Endothelial cell (in vitro differentiated cells): Measurements from ENCODE around the gene APOL4. TPM values are rescaled to one million over a fixed set of nuclear protein-coding genes. Genes with fewer than 3 reads are reported as not detected.
"Not testable (repeated sequence)": the region's sequence is repeated elsewhere in the genome, so short reads cannot be mapped to it uniquely, and the experiment has no call there.

Experiments
- DNase-seq: peaks from one replicate; pipeline ENCODE4 v3.0.0; 2021; ENCODE audit warnings: low spot score
- H3K27ac Mint-ChIP-seq: one replicate; pipeline ENCODE4 v1.8.0; 2021; ENCODE audit warnings: mixed read lengths, inconsistent platforms; ENCODE audit not compliant: unreplicated experiment
- H3K27me3 Mint-ChIP-seq: one replicate; pipeline ENCODE4 v1.8.0; 2021; ENCODE audit warnings: mild to moderate bottlenecking, moderate library complexity, mixed read lengths, inconsistent platforms; ENCODE audit not compliant: unreplicated experiment
- H3K36me3 Mint-ChIP-seq: one replicate; pipeline ENCODE4 v1.8.0; 2021; ENCODE audit warnings: mild to moderate bottlenecking, low read depth, mixed read lengths, inconsistent platforms; ENCODE audit not compliant: unreplicated experiment
- H3K4me1 Mint-ChIP-seq: one replicate; pipeline ENCODE4 v1.8.0; 2021; ENCODE audit warnings: mild to moderate bottlenecking, mixed read lengths, inconsistent platforms; ENCODE audit not compliant: unreplicated experiment
- H3K4me3 Mint-ChIP-seq: one replicate; pipeline ENCODE4 v1.8.0; 2021; ENCODE audit warnings: mild to moderate bottlenecking, mixed read lengths, inconsistent platforms; ENCODE audit not compliant: unreplicated experiment
- H3K9me3 Mint-ChIP-seq: one replicate; pipeline ENCODE4 v1.8.0; 2021; ENCODE audit warnings: mixed read lengths, inconsistent platforms; ENCODE audit not compliant: unreplicated experiment
- CTCF ChIP-seq: fragments of 200-600 bp; sonication (generic); IDR thresholded peaks from one replicate; pipeline ENCODE4 v1.5.0; 2021; ENCODE audit warnings: antibody characterized with exemption; ENCODE audit not compliant: unreplicated experiment
- total RNA-seq: library from RNA; stranded (reverse); fragmentation: NEBNext Ultra II Directional; extraction: Animal tissue kit (Norgen Biotek cat#: 25700); gene quantifications from one replicate; pipeline ENCODE4 v1.2.1, GENCODE V29; 2021; ENCODE audit not compliant: unreplicated experiment

The APOL4 gene
- total RNA-seq, 1 donor from 2014 or later = 4.4 TPM

- peaks cover 62% of the 10 kb centered on the region for H3K36me3 Mint-ChIP-seq
- not testable (repeated sequence) for H3K27ac Mint-ChIP-seq, H3K27me3 Mint-ChIP-seq, DNase-seq, H3K4me3 Mint-ChIP-seq, H3K9me3 Mint-ChIP-seq
- H3K4me1 Mint-ChIP-seq = peaks cover 21% of the 10 kb centered on the region
- TF ChIP-seq CTCF = peak; percentile 17
These were observed 29.4 kb upstream of the APOL4 start for GRCh38 chr22:36231051-36231450.

GRCh38 chr22:36229649-36230048, 28.0 kb upstream of the APOL4 start:
- peaks cover 54% of the 10 kb centered on the region for H3K36me3 Mint-ChIP-seq
- not testable (repeated sequence) for H3K9me3 Mint-ChIP-seq, H3K4me3 Mint-ChIP-seq, H3K27me3 Mint-ChIP-seq, DNase-seq, H3K27ac Mint-ChIP-seq
- peaks cover 15% of the 10 kb centered on the region for H3K4me1 Mint-ChIP-seq

- Mint-ChIP-seq H3K4me3 (no peak overlapping the region), H3K4me1 (peaks cover 9% of the 10 kb centered on the region), H3K9me3 (no peaks in the 10 kb centered on the region), H3K27me3 (peaks cover 8% of the 10 kb centered on the region), H3K36me3 (peaks cover 52% of the 10 kb centered on the region), H3K27ac (no peak overlapping the region)
- TF ChIP-seq CTCF = no peak
- DNase-seq = no peak
These were observed 27.3 kb upstream of the APOL4 start for GRCh38 chr22:36228944-36229343.

GRCh38 chr22:36228369-36228768, 26.8 kb upstream of the APOL4 start:
- peaks cover 10% of the 10 kb centered on the region for H3K4me1 Mint-ChIP-seq
- not testable (repeated sequence) for H3K4me3 Mint-ChIP-seq, H3K27ac Mint-ChIP-seq, DNase-seq, H3K9me3 Mint-ChIP-seq, H3K27me3 Mint-ChIP-seq
- peaks cover 48% of the 10 kb centered on the region for H3K36me3 Mint-ChIP-seq

GRCh38 chr22:36227806-36228205, 26.2 kb upstream of the APOL4 start:
- H3K27ac Mint-ChIP-seq = no peak overlapping the region
- TF ChIP-seq CTCF = no peak
- DNase-seq = no peak
- no peak overlapping the region for H3K4me3 Mint-ChIP-seq
- no peaks in the 10 kb centered on the region for H3K9me3 Mint-ChIP-seq
- peaks cover 16% of the 10 kb centered on the region for H3K4me1 Mint-ChIP-seq
- peaks cover 43% of the 10 kb centered on the region for H3K36me3 Mint-ChIP-seq
- H3K27me3 Mint-ChIP-seq = peaks cover 8% of the 10 kb centered on the region

- H3K36me3 Mint-ChIP-seq = peaks cover 41% of the 10 kb centered on the region
- no peaks in the 10 kb centered on the region for H3K9me3 Mint-ChIP-seq
- H3K27ac Mint-ChIP-seq = no peak overlapping the region
- no peak for TF ChIP-seq CTCF
- H3K4me3 Mint-ChIP-seq = no peak overlapping the region
- peaks cover 6% of the 10 kb centered on the region for H3K27me3 Mint-ChIP-seq
- peaks cover 20% of the 10 kb centered on the region for H3K4me1 Mint-ChIP-seq
- DNase-seq = no peak
These were observed 25.8 kb upstream of the APOL4 start for GRCh38 chr22:36227396-36227795.
